GM18873 (cell line): ENCODE results near the gene FUBP3.

Experiments
- ATAC-seq: cut with Tn5 transposase; IDR thresholded peaks from one replicate; pipeline ENCODE4 v1.9.1; 2021; ENCODE audit warnings: mild to moderate bottlenecking, moderate library complexity, moderate number of reproducible peaks; ENCODE audit not compliant: unreplicated experiment, low FRiP score

Gene FUBP3

DNA sequence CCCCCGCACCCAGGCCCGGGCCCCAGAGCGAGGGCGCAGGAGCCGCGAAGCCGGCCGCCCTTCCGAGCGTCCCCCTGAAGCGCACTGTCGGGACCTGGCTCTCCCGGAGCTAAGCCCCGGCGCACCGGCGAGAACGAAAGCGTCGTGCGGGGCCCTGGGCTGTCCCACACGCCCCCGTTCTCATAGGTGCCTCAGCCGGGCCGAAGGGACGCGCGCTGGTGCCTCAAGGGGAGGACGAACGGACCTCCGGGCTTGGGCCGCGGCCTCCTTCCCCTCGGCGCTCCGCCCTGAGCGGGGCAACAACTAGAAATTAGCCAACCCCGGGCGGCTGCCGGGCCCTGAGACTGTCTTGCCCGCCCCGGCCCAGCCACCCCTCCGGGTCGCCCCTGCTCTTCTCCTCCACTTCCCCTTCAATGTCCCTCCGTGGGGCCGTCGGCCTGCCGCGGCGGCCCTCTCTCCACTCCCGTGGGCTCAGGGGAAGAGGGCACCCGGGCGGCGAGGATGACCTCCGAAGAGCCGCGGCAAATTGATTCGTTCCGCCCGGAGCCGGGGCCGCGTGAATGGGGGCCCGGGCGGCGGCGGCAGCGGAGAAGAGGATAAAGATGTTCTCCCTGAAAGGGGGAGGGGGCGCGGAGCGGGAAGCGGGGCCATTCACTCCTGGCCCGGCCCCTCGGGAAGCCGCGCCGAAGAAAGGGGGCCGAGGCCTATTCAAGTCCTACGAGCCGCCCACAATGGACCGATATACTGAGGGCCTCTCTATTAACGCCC, 81.5 kb downstream of the FUBP3 start:
- no peak for ATAC-seq

DNA sequence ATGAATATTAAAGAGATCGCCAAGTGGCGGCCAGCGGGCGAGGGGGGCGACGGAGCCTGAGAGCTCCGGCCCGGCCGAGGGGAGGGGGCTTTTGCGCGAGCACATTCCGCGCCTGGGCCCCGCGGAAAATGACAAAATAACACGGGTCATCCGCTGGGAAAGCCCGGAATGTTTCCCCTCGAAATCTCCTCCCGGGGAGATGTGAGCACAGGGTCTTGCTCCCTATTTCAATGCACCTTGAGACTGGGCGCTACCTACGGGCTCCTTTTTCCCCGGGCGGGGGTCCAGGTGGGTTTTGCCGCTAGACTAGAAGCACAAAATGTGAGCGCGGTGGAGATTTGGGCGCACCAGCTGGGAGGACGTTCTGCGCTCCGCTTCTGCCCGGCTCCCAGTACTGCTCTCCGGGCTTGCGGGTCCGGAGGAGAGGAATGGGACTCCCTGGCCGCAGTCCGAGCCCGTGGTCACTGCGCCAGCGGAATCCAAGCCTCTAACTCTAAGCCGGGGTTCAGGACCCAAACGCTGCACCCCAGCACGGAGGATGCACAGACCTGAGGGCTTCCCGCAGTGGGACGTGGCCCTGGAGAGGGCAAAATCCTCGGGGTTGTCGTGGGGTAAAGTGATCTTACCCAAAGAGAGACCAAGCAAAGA, 82.2 kb downstream of the FUBP3 start:
- ATAC-seq = no peak

- ATAC-seq = no peak
Measured at GRCh38 chr9:130662099-130662969, 83.0 kb downstream of the FUBP3 start.

GRCh38 chr9:130662970-130663257, 83.5 kb downstream of the FUBP3 start:
- ATAC-seq = no peak

DNA sequence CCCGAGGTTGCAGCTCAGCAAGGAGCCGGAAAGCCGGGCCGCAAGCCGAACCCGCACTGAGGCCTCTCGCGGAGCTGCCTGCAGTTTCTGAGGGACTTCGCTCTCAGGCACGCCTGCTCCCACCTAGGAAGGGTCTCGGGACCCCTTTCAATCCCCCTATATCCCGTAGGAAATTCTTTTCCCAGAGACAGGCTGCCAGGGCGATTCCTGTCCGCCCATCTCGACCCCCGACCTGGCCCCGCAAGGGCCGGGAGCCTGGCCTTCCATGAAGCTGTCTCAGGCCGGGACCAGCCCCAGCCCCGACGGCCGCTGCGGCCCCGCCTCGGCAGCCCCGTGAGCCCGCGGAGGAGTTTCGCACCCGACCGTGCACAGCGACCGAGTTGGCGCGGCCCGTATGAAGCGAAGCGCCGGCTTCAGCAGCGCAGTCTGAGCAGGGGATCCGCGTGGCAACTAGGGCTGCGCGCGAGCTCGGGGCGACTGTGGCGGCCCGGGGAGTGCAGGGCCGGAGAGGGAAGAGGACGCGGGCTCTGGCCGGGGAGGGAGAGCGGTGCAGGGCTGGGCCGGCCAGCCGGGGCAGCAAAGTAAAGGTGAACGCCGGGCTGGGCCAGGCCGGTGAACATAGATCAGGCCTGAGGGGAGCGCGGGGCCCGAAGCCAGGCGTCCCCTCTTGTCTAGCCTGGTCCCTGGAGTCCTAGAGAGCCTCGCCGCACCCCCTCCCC, 84.0 kb downstream of the FUBP3 start:
- ATAC-seq = no peak

DNA sequence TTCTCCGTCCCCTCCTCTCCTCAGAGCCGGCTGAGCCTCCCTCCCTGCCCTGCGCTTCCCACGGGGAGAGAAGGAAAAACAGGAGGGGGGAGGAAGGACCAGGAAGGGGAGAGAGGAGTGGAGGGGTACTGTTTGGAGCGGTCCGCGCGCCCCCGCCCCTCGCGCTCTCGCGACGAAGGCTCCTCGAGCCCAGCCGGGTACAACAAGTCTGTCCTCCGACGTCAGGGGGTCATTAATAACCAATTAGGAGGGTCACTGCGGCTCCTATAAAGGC, 84.5 kb downstream of the FUBP3 start:
- no peak for ATAC-seq

GRCh38 chr9:130664251-130665028, 85.1 kb downstream of the FUBP3 start, which contains the start of gene PRDM12:
PRDM12 (plus strand) TSS chr9:130664594; CDS start chr9:130664654, 60 bp downstream.
- ATAC-seq = no peak

DNA sequence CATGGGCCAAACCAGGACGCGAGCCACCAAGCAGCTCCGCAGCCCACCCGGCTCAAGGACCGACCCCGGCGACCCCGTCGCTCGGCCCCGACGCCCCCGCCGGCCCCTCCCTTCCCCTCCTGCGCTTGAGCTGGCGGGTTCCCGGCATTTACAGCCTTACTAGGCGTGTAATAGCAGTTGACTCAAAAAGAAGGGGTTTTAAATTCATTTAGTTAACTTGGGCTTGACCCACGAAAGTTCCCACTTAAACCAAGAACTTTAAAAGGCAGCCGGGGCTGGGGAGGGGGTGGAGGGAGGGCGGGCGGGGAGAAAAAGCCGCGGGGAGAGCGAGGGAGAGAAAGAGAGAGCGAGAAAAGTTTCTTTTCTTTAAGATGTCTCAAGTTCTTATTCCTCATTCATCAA, 85.7 kb downstream of the FUBP3 start:
- no peak for ATAC-seq

DNA sequence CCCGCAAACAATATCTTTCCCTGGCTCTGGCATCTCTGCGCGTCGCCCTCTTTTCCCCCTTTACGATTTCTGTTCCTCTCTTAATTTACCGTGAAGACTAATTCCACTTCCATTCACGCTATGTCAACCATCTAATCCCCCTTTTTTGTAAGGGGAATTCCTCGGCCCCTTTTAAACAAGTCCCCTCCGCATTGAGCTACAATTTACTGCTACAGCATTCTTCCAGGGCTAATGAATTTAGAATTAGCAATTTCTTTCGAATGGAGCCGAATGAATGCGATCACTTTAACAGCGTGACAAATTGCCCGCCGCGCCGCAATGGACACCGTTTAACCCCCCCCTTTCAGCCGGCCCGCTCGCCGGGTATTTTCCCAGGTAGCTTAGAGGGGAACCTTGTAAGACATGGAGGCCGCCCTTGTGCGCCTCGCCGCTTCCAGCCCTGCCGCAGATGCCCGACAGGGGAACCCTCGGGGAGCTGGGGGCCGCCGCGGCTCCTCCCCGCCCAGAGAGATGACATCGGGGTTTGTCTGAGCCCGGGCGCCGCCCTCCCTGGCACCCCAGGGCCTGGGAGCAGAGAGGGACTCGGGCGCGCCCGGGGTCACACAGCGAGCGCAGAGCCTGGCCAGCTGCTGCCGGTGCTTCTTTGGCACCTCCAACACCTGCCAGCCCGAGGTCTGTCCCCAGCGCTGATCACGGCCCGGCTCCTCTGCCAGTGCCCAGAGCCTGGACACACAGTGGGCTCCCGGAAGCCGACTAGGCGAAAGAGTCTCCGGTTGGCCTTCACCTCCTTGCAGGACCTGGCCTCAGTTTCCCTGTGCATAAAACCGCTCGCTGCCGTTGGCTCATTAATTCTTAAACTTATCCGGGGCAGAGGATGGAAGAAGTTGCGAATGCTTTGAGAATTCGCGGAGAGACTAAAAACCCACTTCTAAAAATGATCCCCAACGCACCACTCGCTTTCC, 86.3 kb downstream of the FUBP3 start:
- ATAC-seq = no peak

DNA sequence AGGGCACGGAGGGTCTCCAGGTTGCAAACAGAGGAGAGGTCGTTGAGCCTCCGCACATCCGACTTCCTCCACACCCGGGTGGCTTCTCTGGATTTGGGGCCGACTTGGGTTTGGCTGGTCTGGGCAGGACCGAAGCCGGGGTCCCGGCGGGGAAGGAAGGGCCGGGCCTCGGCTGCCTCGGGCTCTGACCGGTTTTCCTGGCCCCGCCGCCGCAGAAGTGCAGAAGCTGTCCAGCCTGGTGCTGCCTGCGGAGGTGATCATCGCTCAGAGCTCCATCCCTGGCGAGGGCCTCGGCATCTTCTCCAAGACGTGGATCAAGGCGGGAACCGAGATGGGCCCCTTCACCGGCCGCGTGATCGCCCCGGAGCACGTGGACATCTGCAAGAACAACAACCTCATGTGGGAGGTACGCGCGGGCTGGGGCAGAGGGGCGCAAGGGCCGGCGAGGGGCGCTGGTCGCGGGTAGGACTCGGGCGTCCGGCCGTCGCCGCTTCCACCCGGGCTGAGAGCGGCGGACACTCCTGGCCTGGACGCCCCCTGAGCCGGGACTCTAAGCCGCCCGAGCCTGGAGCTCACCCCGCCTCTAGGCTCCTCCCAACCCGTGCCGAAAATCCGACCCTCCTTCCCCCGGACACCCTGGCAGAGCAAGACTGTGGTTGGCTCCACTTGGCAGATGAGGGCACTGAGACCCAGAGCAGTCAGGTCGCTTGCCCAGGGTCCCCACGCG, 87.2 kb downstream of the FUBP3 start:
- ATAC-seq = no peak

GRCh38 chr9:130667120-130667435, 87.7 kb downstream of the FUBP3 start:
- ATAC-seq = no peak

GRCh38 chr9:130668196-130668595, 88.8 kb downstream of the FUBP3 start:
- no peak for ATAC-seq

DNA sequence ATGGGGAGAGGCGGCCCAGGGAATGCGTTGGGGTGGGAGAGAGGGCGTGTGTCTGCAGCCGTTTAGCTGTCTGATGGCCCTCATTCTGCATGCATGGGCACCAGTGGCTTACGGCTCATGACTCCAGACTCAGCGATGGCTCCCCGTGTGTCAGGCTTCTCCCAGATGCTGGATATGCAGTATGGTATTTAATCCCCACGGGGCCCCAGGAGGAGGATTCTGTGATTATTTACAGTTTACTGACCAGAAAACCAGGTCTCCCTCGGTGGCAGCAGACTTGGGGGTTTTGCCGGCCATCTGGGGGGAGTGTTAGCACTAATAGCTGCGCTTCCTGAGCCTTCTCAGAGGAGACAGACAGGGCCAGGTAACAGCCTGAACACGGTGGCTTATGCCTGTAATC, 89.3 kb downstream of the FUBP3 start:
- ATAC-seq = no peak

DNA sequence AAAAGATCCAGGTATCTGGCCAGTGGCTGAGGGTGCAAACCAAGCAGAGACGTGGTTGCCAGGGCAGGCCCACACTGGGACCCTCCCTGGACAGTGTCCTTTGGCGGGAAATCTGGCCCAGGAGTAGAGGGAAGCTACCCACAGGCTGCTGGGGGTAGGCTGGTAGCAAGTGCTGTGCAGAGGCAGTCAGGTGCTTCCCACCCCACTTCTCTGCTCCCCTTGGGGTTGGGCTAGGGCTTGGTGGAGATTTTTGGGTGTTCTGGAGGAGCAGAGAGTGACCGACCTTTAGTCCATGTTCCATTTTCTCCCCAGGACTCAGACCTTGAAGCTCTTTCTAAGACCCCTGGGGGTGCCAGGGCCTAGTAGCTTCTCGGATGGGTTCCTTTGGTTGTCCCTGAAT, 90.6 kb downstream of the FUBP3 start:
- no peak for ATAC-seq

DNA sequence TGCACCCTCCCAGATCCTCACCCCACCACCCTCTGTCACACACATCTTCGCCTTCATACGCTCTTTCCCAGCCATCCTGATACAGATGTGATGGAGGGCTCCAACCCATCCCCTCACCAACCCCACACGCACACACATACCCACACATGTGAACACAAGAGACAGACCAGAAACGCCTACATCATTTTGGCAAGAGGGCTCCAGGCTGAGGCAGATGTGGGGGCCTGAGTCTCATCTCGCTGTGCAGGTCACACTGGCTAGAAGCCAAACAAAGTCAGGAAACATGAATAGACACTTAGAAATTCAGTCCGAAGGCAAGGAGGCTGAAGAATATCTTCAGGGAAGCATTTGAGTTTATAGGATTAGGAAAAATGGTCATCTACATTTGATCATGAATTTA, 91.3 kb downstream of the FUBP3 start:
- ATAC-seq = no peak

DNA sequence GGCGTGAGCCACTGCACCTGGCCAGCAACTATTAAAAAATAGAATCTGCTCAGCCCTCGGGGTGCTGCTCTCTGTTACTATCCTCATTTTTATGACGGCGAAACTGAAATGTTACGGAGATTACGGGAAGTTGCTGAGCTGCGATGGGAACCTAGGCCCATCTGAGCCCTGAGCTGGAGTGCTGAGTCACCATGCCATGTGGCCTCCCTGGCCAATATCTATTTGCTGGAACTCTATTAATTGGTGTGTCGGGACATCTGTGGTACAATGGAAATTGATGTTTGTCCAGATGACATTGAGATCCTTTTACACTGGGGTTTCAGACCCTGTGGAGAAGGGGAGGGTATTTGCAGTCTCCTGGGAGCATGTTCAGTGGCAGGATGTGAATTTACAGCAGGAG, 93.1 kb downstream of the FUBP3 start:
- ATAC-seq = no peak

GRCh38 chr9:130672933-130673615, 93.7 kb downstream of the FUBP3 start:
- no peak for ATAC-seq

DNA sequence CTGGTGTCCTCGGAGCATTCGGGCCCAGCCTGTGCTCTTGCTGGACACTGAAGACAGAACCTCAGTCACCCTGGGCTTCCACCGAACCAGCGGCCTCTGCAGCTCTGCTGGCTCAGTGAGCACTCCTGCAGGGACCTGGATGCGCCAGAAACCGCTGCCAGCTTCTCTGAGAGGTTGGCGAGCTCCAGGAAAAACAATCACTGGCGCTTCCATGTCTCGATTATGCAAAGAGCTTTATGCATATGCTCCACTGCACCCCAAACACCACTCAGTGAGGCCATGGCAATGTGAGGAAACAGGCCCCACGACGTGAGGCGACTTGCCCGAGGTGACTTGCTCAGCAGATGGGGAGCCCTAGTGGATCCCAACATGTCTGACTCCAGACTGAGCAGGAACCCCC, 96.0 kb downstream of the FUBP3 start:
- no peak for ATAC-seq
